Islet of Langerhans (tissue), 1 donor: ENCODE results near the gene CCDC177.

ENCODE experiments used
- FAIRE-seq: peaks from one replicate; lab custom pipeline; 2011; peaks lifted over from hg19 to GRCh38; lab: Jason Lieb, UNC

Gene CCDC177

GRCh38 chr14:69528930-69529329 lies 45.7 kb downstream of the CCDC177 start:
- FAIRE-seq: no peak

- no peak for FAIRE-seq
These were observed 46.5 kb downstream of the CCDC177 start for GRCh38 chr14:69528143-69528542.

GRCh38 chr14:69527635-69528034 lies 47.0 kb downstream of the CCDC177 start:
- no peak for FAIRE-seq

GRCh38 chr14:69525896-69526295 lies 48.8 kb downstream of the CCDC177 start:
- no peak for FAIRE-seq

- FAIRE-seq: no peak
These were observed 52.6 kb downstream of the CCDC177 start for GRCh38 chr14:69522026-69522425.
